ENCODE data around the gene NFIX. TPM values are rescaled to one million over a fixed set of nuclear protein-coding genes. Genes with fewer than 3 reads are reported as not detected.

The NFIX gene
- total RNA-seq, 2 donors from 2014 or later, result 16.9 to 26.7 TPM

- Histone ChIP-seq H3K27me3 (no peaks in the 10 kb centered on the region), H3K36me3 (replicated peaks in 1 of 2; ENCODE audit: insufficient read depth in 1 of 2, low read depth in 2 of 2) (no peaks in the 10 kb centered on the region), H3K27ac (no peak overlapping the region), H3K4me1 (peaks cover 23% of the 10 kb centered on the region), H3K9me3 (no peaks in the 10 kb centered on the region), H3K4me3 (no peak overlapping the region)
- no peak for DNase-seq
- no peak for ATAC-seq
- no peak for TF ChIP-seq CTCF (IDR thresholded peaks at IDR 0.05)
- TF ChIP-seq POLR2A (IDR thresholded peaks at IDR 0.05), result no peak
- intact Hi-C loops (cut with DNase I), result no loop called here
- WGBS, 2 donors, result 88 to 92% methylated on average over 1 to 7 of the region's 7 CpGs
Observed at GRCh38 chr19:12993562-12993961, 1.7 kb upstream of the NFIX start.

GRCh38 chr19:12995596-12996405 is 526 bp downstream of the NFIX start:
- peak overlapping the region; percentile 72 to 81 (median 77) for H3K27ac ChIP-seq

GRCh38 chr19:12996406-12997094 is 1.3 kb downstream of the NFIX start:
- peak overlapping the region; percentile 72 to 81 (median 77) for H3K27ac ChIP-seq
- H3K27me3 ChIP-seq, result no peaks in the 10 kb centered on the region
- H3K9me3 ChIP-seq, result no peaks in the 10 kb centered on the region
- 0 to 7% methylated on average over 3 to 46 of the region's 52 CpGs for WGBS, 2 donors
- TF ChIP-seq CTCF (IDR thresholded peaks at IDR 0.05) (no peak), POLR2A (IDR thresholded peaks at IDR 0.05) (no peak)
- peak; percentile 51 for ATAC-seq
- intact Hi-C loops (cut with DNase I), result no loop called here
- peak; percentile 51 to 67 (median 54) for DNase-seq
- peaks cover 0 to 3% of the 10 kb centered on the region in 2 donors for H3K36me3 ChIP-seq (replicated peaks in 1 of 2; ENCODE audit: insufficient read depth in 1 of 2, low read depth in 2 of 2)
- H3K4me3 ChIP-seq, result peak overlapping the region; percentile 39 to 47
- peaks cover 24% of the 10 kb centered on the region for H3K4me1 ChIP-seq

More at GRCh38 chr19:12995596-12996405, 526 bp downstream of the NFIX start:
- TF ChIP-seq CTCF (IDR thresholded peaks at IDR 0.05) (peak in 1 of 7 experiments; percentile 14), POLR2A (IDR thresholded peaks at IDR 0.05) (no peak)
- ATAC-seq, result peak; percentile 54
- WGBS, 2 donors, result 1% methylated on average over 116 of the region's 129 CpGs; no CpG with 5 or more reads in 1 of the 2 donors
- Histone ChIP-seq H3K36me3 (replicated peaks in 1 of 2; ENCODE audit: insufficient read depth in 1 of 2, low read depth in 2 of 2) (peaks cover 0 to 3% of the 10 kb centered on the region in 2 donors), H3K27me3 (no peaks in the 10 kb centered on the region), H3K4me1 (peaks cover 23% of the 10 kb centered on the region), H3K4me3 (peak overlapping the region; percentile 39 to 47), H3K9me3 (no peaks in the 10 kb centered on the region)
- peak in 2 of 4 donors; percentile 47 to 49 for DNase-seq
- intact Hi-C loops (cut with DNase I), result no loop called here

GRCh38 chr19:12997179-12997966 is 2.1 kb downstream of the NFIX start:
- Histone ChIP-seq H3K27ac (peak overlapping the region in 2 of 4 donors; percentile 72 to 81), H3K4me3 (no peak overlapping the region), H3K27me3 (no peaks in the 10 kb centered on the region), H3K9me3 (no peaks in the 10 kb centered on the region), H3K4me1 (peaks cover 32% of the 10 kb centered on the region), H3K36me3 (replicated peaks in 1 of 2; ENCODE audit: insufficient read depth in 1 of 2, low read depth in 2 of 2) (peaks cover 0 to 3% of the 10 kb centered on the region in 2 donors)
- WGBS, 2 donors, result 83 to 90% methylated on average over 6 to 25 of the region's 25 CpGs
- DNase-seq (no peak), ATAC-seq (no peak)
- intact Hi-C loops (cut with DNase I), result no loop called here
- no peak for TF ChIP-seq CTCF (IDR thresholded peaks at IDR 0.05)
- TF ChIP-seq POLR2A (IDR thresholded peaks at IDR 0.05), result no peak

Measured in body of pancreas (tissue), 4 donors.